ENCODE measurements around the gene KIF26B.
"Not testable (repeated sequence)": the region's sequence is repeated elsewhere in the genome, so short reads cannot be mapped to it uniquely, and the experiment has no call there.

The KIF26B gene

GRCh38 chr1:245348626-245349025, 193.8 kb downstream of the KIF26B start:
- Histone ChIP-seq H2AFZ (ENCODE audit: low read length) (no peak overlapping the region), H3K4me3 (ENCODE audit: low read depth, low read length, poor library complexity, severe bottlenecking) (no peak overlapping the region), H3K36me3 (ENCODE audit: insufficient read depth, low read length) (no peaks in the 10 kb centered on the region), H3K4me2 (ENCODE audit: low read length) (no peak overlapping the region), H3K79me2 (ENCODE audit: insufficient read depth, low read length) (no peaks in the 10 kb centered on the region), H3F3A (ENCODE audit: insufficient read depth, low read length) (no peaks in the 10 kb centered on the region), H3K4me1 (ENCODE audit: insufficient read depth, low read length, severe bottlenecking) (no peaks in the 10 kb centered on the region), H3K27me3 (ENCODE audit: insufficient read depth, low read length) (no peaks in the 10 kb centered on the region), H3K27ac (ENCODE audit: low read depth, low read length, poor library complexity, severe bottlenecking) (no peak overlapping the region), H3K9ac (ENCODE audit: low read length) (no peak overlapping the region), H3K9me2 (ENCODE audit: low read depth, low read length) (no peaks in the 10 kb centered on the region), H4K20me1 (ENCODE audit: insufficient read depth, low read length) (no peaks in the 10 kb centered on the region), H3K9me3 (ENCODE audit: low read length) (no peaks in the 10 kb centered on the region)
- TF ChIP-seq EZH2 (IDR thresholded peaks at IDR 0.05; ENCODE audit: borderline replicate concordance, low read length) (no peak), CTCF (IDR thresholded peaks at IDR 0.05; ENCODE audit: low read length) (no peak)

DNA sequence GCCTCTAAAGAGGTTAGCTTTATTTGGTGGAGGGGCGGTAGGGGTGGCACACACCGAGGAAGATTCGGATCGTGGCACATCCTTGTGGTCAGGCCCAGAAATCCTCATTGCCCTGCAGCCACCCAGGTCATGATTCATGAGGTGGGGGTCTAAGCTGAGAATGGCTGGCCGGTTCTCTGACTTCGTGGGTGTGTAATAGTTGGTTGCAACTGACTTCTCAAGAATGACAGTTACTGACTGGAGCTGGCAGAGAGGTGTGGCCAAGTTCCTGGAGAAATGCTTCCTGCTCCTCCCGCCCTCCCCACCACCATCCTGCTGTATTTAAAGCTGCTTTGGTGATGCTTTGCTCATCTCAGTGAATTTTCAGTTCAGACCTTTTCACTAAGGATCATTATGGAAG, 198.6 kb downstream of the KIF26B start:
- TF ChIP-seq EZH2 (IDR thresholded peaks at IDR 0.05; ENCODE audit: borderline replicate concordance, low read length) (no peak), CTCF (IDR thresholded peaks at IDR 0.05; ENCODE audit: low read length) (no peak)

DNA sequence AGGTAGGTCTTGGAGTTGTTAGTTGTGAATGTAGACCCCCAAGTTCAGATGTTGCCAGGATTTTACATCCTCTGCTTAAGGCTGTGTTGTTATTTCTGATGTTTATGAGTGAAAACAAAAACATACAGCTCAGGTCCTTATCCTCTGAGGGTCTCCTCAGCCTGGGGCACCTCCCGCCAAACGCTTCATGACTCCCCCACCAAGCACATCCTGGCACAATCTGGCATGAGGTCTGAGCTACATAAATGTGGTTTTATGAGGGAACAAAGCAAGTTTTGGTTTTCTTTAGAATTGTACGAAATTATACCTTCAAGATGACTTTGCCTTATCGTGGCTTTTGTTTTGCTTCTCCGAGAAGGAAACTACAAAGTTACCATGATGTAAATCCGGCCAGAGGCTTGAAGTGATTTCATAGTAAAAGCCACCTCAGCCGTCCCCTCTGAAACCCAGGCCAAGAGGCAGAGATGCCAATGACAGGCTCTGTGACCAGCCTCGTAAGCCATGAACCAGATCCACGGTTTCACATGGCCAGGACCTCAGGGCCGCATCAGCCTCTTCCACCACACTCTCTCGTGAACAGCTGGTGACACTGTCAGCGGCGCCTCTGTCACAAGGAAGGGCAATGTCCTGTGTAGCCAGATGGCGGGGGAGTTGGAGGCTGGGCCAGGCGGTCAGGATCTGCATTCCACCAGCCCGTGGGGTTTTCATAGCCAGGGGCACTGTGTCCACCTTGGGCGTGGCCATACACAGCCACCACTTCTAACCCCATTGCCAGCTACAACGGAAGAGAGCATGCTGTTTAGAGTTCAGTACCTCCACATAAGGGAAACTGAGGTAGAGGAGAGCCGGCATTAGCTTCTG, 199.4 kb downstream of the KIF26B start:
- H3K9me2 ChIP-seq (ENCODE audit: low read depth, low read length), result no peaks in the 10 kb centered on the region
- H3K27me3 ChIP-seq (ENCODE audit: insufficient read depth, low read length), result 0 out of 2 replicates have a peak, but pooled peaks cover 6% of the 10 kb centered on the region
- H3K27ac ChIP-seq (ENCODE audit: low read depth, low read length, poor library complexity, severe bottlenecking), result no peak overlapping the region
- H3K4me2 ChIP-seq (ENCODE audit: low read length), result no peak overlapping the region
- H3K36me3 ChIP-seq (ENCODE audit: insufficient read depth, low read length), result no peaks in the 10 kb centered on the region
- H3K79me2 ChIP-seq (ENCODE audit: insufficient read depth, low read length), result no peaks in the 10 kb centered on the region
- no peak overlapping the region for H3K9ac ChIP-seq (ENCODE audit: low read length)
- H3F3A ChIP-seq (ENCODE audit: insufficient read depth, low read length), result no peaks in the 10 kb centered on the region
- TF ChIP-seq EZH2 (IDR thresholded peaks at IDR 0.05; ENCODE audit: borderline replicate concordance, low read length) (no peak), CTCF (IDR thresholded peaks at IDR 0.05; ENCODE audit: low read length) (no peak)
- H2AFZ ChIP-seq (ENCODE audit: low read length), result no peak overlapping the region
- H3K4me1 ChIP-seq (ENCODE audit: insufficient read depth, low read length, severe bottlenecking), result no peaks in the 10 kb centered on the region
- H3K9me3 ChIP-seq (ENCODE audit: low read length), result no peaks in the 10 kb centered on the region
- no peak overlapping the region for H3K4me3 ChIP-seq (ENCODE audit: low read depth, low read length, poor library complexity, severe bottlenecking)
- no peaks in the 10 kb centered on the region for H4K20me1 ChIP-seq (ENCODE audit: insufficient read depth, low read length)

More for the DNA sequence above, 198.6 kb downstream of the KIF26B start:
- Histone ChIP-seq H3F3A (ENCODE audit: insufficient read depth, low read length) (no peaks in the 10 kb centered on the region), H3K36me3 (ENCODE audit: insufficient read depth, low read length) (no peaks in the 10 kb centered on the region), H3K79me2 (ENCODE audit: insufficient read depth, low read length) (no peaks in the 10 kb centered on the region), H3K4me2 (ENCODE audit: low read length) (no peak overlapping the region), H3K27me3 (ENCODE audit: insufficient read depth, low read length) (0 out of 2 replicates have a peak, but pooled peaks cover 6% of the 10 kb centered on the region), H2AFZ (ENCODE audit: low read length) (no peak overlapping the region), H3K9ac (ENCODE audit: low read length) (no peak overlapping the region), H4K20me1 (ENCODE audit: insufficient read depth, low read length) (no peaks in the 10 kb centered on the region), H3K9me3 (ENCODE audit: low read length) (no peaks in the 10 kb centered on the region), H3K27ac (ENCODE audit: low read depth, low read length, poor library complexity, severe bottlenecking) (no peak overlapping the region), H3K9me2 (ENCODE audit: low read depth, low read length) (no peaks in the 10 kb centered on the region), H3K4me3 (ENCODE audit: low read depth, low read length, poor library complexity, severe bottlenecking) (no peak overlapping the region), H3K4me1 (ENCODE audit: insufficient read depth, low read length, severe bottlenecking) (no peaks in the 10 kb centered on the region)

DNA sequence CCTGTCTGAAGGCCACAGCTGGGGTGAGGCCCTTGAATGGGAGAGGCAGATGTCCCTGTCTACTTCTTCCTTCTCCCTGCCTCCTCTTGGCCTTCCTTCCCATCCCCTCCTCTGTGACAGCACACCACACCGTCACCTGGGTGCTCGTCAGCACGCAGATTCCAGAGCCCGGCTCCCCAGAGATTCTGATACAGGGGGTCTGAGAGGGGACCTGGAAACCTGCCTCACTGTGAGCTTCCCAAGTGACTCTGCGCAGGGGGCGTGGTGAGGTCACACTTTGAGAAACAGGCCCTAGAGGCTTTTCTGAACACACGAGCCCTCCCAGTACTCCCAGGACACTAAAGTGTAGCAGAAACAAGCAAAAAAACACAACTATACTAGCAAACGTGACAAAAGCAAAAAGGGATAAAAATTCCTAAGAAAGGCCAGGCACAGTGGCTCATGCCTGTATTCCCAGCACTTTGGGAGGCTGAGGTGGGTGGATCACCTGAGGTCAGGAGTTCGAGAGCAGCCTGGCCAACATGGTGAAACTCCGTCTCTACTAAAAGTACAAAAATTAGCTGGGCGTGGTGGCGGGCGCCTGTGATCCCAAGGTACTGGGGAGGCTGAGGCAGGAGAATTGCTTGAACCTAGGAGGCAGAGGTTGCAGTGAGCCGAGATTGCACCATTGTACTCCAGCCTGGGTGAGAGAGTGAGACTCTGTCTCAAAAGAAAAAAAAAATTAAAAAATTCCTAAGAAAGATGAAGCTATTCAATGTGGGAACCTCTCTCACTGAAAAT, 201.3 kb downstream of the KIF26B start:
- not testable (repeated sequence) for H2AFZ ChIP-seq (ENCODE audit: low read length); H3F3A ChIP-seq (ENCODE audit: insufficient read depth, low read length); H3K9me3 ChIP-seq (ENCODE audit: low read length); H3K79me2 ChIP-seq (ENCODE audit: insufficient read depth, low read length); H3K4me1 ChIP-seq (ENCODE audit: insufficient read depth, low read length, severe bottlenecking); H3K9me2 ChIP-seq (ENCODE audit: low read depth, low read length); H3K36me3 ChIP-seq (ENCODE audit: insufficient read depth, low read length); H4K20me1 ChIP-seq (ENCODE audit: insufficient read depth, low read length); H3K9ac ChIP-seq (ENCODE audit: low read length); H3K27me3 ChIP-seq (ENCODE audit: insufficient read depth, low read length); H3K27ac ChIP-seq (ENCODE audit: low read depth, low read length, poor library complexity, severe bottlenecking); H3K4me3 ChIP-seq (ENCODE audit: low read depth, low read length, poor library complexity, severe bottlenecking); H3K4me2 ChIP-seq (ENCODE audit: low read length)
